ENCODE data around the gene TPST2.

DNA sequence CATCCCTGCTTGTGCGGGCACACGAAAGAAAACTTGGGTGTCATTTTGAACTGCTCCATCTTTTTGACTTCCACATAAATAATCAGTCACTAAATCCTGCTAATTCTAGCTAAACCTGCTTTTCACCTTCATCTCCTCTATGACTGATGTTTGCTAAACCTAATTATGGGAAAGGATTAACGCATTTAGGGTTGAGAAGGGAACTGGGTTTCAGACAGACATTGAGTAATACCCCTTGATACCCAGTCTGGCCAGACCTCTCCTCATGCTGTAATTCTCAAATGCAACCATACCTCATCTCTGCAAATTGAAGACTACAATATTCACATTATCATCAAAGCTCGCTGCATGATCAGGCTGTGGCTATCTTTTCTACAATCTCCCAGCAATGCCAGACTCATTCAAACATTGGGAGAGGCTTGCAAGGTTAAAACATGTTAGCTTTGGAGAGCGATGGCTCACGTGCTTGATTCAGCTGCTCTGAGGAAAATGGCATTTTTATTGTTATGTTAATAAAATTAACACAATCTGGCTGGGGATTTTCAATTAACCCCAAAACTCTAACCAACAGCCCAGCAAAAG lies 108.7 kb downstream of the TPST2 start:
- TF ChIP-seq ZNF274 (IDR thresholded peaks at IDR 0.05; ENCODE audit: low read depth, low read length) (no peak), YY1 (IDR thresholded peaks at IDR 0.05; ENCODE audit: insufficient read depth, insufficient read length) (no peak), SUZ12 (IDR thresholded peaks at IDR 0.05; ENCODE audit: extremely low read depth, insufficient read depth, insufficient read length) (no peak)
